Activated gamma-delta T cell (primary cell): ENCODE results near the gene SPATA46.
"Not testable (repeated sequence)": the region's sequence is repeated elsewhere in the genome, so short reads cannot be mapped to it uniquely, and the experiment has no call there.

Source experiments
- DNase-seq: peaks from one replicate; lab custom pipeline; 2025; lab: John Stamatoyannopoulos, UW
- total RNA-seq, 2 donors: gene quantifications; one replicate each; lab custom pipeline; 2026; lab: John Stamatoyannopoulos, UW

Gene SPATA46
- 0 reads per million in 2 donors for total RNA-seq

GRCh38 chr1:162376691-162377090 is at the start of gene SPATA46:
Gene SPATA46 (minus strand): TSS chr1:162376854. CDS start chr1:162376790, 64 bp downstream.
- no peak for DNase-seq

DNA sequence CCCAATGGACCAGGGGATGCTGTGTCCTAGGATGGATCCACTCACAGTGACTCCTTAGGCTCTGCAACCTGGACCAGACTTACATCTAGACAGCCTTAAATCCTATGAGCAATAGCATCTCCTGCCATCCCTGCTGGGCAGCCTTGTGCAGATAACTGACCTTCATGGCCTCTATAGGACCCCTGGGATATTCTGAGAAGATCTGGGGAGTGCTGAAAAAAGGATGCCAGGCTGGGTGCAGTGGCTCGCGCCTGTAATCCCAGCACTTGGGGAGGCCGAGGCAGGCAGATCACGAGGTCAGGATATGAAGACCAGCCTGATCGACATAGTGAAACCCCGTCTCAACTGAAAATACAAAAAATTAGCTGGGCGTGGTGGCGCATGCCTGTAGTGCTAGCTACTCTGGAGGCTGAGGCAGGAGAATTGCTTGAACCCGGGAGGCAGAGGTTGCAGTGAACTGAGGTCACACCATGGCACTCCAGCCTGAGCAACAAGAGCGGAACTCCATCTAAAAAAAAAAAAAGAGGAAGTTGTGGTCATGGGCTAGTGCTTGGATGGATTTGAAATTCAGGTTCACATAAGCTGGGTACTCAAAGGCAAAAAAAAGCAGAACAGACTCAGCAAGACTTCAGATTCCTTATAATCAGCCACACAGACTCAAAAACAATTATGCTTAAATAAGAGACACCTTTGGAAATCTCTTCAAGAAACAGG is 46.2 kb upstream of the SPATA46 start:
- no peak for DNase-seq

- DNase-seq: no peak
These were observed 44.9 kb upstream of the SPATA46 start for GRCh38 chr1:162421258-162422164.

DNA sequence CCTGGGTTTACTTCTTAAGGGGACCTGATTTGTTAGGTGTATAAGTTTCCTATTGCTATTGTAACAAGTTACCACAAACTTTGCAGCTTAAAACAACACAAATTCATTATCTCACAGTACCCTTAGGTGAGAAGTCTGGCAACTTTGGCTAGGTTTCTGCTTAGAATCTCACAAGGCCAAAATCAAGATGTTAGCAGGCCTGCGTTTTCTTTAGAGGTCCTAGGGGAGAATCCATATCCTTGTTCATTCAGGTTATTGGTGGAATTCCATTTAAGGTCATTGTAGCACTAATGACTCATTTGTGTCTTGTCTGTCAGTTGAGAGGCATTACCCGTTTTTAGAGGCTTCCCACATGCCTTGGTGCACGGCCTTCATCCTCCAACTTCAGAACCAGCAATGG is 43.5 kb upstream of the SPATA46 start:
- no peak for DNase-seq

GRCh38 chr1:162419450-162419931 is 42.8 kb upstream of the SPATA46 start:
- not testable (repeated sequence) for DNase-seq

DNA sequence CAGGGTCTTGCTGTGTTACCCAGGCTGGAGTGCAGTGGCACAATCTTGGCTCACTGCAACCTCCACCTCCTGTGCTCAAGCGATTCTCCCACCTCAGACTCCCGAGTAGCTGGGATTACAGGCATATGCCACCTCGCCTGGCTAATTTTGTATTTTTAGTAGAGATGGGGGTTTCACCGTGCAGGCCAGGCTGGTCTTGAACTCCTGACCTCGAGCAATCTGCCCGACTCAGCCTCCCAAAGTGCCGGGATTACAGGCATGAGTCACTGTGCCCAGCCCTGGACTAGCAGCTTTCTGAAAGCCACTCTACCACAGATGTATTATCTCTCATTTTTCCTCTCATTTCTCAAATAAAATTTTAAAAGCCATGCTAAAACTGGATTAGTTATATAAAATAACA is 41.9 kb upstream of the SPATA46 start:
- not testable (repeated sequence) for DNase-seq

- DNase-seq: no peak
These were observed 41.0 kb upstream of the SPATA46 start for GRCh38 chr1:162417650-162418049.

GRCh38 chr1:162416909-162417308 is 40.3 kb upstream of the SPATA46 start:
- no peak for DNase-seq

DNA sequence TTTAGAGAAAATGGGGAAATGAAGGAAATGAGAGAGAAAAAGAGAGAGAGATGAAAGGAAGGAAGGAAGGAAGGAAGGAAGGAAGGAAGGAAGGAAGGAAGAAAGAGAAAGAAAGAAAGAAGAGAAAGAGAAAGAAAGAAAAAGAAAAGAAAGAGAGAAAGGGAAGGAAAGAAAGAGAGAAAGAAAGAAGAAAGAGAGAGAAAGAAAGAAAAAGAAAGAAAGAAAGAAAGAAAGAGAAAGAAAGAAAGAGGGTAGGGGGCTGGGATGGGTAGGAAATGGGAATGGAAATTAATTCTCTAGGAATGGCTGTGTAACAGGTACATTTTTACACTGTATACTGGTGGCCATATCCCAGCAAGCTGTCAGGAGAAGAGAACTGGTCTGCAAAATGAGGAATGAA is 39.6 kb upstream of the SPATA46 start:
- DNase-seq: no peak

- DNase-seq: no peak
These were observed 35.3 kb upstream of the SPATA46 start, which contains the start of gene SH2D1B for GRCh38 chr1:162412002-162412401. Gene SH2D1B (minus strand): TSS chr1:162412136. CDS start chr1:162412016, 120 bp downstream.

DNA sequence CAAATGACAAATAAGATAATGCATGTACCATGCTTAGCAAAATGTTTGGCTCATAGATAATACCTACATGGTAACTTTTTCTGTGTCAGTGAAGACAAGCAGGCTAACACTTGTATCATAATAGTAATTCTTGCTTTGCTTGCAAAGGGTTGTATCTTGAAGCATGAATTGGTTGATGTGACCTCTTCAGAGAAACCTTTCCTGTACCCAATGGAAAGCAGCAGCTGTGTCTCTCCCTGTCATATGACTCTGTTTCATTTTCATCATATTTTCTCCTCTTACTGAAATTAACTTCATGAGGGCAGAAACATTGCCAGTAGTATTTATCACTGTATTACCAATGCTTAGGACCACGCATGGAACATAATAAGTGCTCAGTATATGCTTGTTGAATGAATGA is 30.9 kb upstream of the SPATA46 start:
- DNase-seq: no peak

GRCh38 chr1:162406811-162407210 is 30.2 kb upstream of the SPATA46 start:
- DNase-seq: no peak

- no peak for DNase-seq
These were observed 29.1 kb upstream of the SPATA46 start for GRCh38 chr1:162405800-162406199.

- no peak for DNase-seq
These were observed 28.0 kb upstream of the SPATA46 start for GRCh38 chr1:162404550-162405160.

DNA sequence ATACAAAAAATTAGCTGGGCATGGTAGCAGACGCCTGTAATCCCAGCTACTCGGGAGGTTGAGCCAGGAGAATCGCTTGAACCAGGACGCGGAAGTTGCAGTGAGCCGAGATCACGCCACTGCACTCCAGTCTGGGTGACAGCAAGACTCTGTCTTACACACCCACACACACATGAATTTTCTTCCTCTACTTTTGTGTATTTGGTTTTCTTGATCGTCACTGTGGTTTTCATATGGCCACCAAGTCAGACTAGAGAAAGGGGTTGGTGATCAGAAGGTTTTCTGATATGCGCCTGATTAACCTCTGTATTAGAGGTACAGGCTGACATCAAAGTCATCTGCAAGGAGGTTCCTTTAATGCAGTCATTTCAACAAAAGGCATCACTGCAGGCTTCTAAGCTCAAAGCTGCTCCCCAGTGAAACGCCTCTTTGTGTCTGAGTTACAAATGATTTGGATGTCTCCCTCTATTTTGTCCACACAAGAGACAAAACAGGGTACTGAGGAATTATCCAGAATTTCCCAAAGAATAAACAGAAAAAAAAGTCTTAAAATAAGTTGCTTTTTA is 24.2 kb upstream of the SPATA46 start:
- no peak for DNase-seq

DNA sequence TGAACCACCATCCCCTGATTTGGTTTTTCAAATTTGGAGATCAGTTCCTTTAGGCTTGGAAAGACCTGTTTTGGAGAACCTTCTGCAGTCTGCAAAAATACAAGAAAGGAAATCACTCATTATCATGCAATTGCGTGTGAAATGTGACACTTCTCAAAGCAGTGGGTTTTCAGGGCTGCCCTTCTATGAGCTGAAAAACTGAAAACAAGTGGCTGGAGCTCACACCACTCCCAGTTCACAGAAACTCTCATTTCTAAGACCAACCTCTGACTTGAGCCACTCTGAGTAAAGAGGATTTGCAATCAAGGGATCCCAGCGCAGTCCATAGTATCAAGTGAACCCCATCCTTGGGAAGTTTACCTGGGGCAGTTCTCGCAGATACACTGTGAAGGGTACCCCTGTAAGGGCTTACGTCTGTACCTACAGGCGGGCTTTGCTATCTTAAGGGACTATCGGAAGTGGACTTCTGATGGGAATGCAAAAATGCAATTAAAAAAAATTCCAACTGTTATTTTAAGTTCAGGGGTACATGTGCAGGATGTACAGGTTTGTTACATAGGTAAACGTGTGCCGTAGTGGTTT is 22.4 kb upstream of the SPATA46 start:
- no peak for DNase-seq

- no peak for DNase-seq
These were observed 21.4 kb upstream of the SPATA46 start for GRCh38 chr1:162397943-162398560.

DNA sequence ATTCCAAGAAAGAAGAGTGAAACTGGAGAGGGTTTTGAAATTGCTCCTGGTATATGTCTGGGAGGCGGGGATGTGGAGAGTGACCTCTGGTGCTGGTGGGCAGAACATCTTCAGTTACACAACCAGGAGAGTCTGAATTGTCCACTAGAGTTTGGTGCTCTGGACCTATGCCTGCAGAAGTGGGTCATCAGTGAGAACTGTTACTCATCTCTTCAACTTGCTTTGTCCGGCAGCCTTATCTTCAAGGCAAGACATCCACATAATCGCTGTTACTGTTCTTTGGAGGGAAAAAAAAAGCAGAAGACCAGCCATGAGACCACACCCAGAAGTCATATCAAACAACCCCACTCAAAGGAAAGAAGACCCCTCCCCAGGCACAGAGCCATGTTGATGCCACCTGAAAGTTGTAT is 20.4 kb upstream of the SPATA46 start:
- DNase-seq: no peak

DNA sequence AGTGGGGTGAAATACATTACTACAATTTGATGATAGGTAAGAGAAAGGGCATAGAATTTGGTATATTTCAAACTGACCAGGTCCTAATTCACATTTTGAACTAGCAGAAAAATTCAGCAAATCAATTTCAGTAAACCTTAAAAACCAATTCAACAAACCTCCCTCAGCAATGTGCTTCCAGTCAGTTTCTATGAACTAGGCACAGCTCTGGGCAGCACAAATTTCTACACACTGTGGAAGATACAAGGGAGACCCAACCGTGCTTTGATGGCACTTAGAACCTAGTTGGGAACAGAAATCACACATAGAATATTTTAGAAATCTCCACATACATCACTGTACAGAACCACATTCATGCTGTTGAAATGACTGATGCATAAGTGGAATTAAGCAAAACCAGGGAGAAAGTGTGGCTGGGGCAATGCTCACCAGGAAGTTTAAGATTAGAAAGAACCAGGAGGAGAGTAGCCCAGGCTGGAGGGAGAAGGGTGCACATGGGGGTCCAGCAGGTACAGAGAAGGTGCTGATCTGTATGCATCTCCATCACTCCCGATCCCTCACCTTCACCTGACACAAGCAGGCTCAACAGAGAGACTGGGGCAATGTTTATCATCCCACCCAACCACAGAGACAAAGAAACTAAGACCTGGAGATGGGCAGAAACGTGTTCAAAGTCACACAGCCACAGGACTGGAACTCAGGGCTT is 19.7 kb upstream of the SPATA46 start:
- DNase-seq: no peak

DNA sequence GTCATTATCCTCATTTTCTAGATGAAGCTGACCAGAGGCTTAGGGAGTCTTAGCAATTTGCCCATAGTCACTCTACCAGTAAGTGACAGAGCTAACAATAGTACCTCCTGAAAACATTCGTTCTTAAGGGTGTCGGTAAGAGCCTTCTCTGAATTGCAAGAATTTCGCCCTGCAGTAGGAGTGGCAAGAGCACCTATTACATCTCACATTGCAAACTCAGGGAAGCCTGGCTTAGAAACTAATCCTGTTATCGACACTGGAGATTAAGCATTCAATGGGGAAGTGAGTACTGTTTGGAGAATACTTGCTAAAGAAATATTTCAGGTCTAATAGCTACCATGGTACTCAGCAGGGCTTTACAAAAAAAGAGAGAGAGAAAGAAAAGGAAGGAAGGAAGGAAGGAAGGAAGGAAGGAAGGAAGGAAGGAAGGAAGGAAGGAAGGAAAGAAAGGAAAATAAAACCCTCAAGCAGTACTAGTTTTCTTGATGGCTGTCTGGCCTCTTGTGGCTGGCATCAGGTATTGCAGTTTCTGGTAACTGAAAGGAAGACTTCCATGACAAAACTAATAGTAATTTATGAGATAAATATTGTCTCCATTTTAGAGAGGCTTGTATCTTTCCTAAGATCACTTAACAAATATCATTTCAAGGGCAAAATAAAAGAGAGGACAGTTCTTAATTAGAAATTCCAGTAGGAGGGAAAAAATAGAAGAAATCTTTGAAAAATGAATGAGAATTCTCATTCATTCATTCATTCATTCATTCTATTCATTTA is 15.3 kb upstream of the SPATA46 start:
- no peak for DNase-seq
